Activated CD8-positive, alpha-beta T cell treated with anti-CD3 and anti-CD28 coated beads for 36 hours (primary cell): Measurements from ENCODE around the gene SLC6A19. TPM values are rescaled to one million over a fixed set of nuclear protein-coding genes. Genes with fewer than 3 reads are reported as not detected.

Experiments used
- ATAC-seq: fragments of 200-7000 bp; cut with Tn5 transposase; one replicate; pipeline ENCODE4 v1.10.0; 2021; ENCODE audit warnings: mild to moderate bottlenecking, moderate library complexity
- CTCF ChIA-PET: fragments of 350-600 bp; sonication (Branson Sonifier 250); formaldehyde crosslinking; loops from one replicate; lab custom pipeline; 2021; ENCODE audit warnings: antibody characterized with exemption; lab: Charles Lee
- POLR2A ChIA-PET: fragments of 350-600 bp; sonication (Branson Sonifier 250); formaldehyde crosslinking; loops from one replicate; lab custom pipeline; 2021; ENCODE audit warnings: antibody characterized with exemption; lab: Charles Lee
- DNase-seq: peaks from one replicate; pipeline ENCODE4 v3.0.0-alpha.2; 2020
- H3K27ac Mint-ChIP-seq: one replicate; pipeline ENCODE4 v1.8.0; 2021; ENCODE audit warnings: mild to moderate bottlenecking, mixed read lengths
- H3K27me3 Mint-ChIP-seq: one replicate; pipeline ENCODE4 v1.8.0; 2021; ENCODE audit warnings: mixed read lengths
- H3K36me3 Mint-ChIP-seq: one replicate; pipeline ENCODE4 v1.8.0; 2021; ENCODE audit warnings: low read depth, mixed read lengths
- H3K4me1 Mint-ChIP-seq: one replicate; pipeline ENCODE4 v1.8.0; 2021; ENCODE audit warnings: low read depth, mixed read lengths
- H3K4me3 Mint-ChIP-seq: one replicate; pipeline ENCODE4 v1.8.0; 2021; ENCODE audit warnings: mild to moderate bottlenecking, moderate library complexity, mixed read lengths
- H3K9me3 Mint-ChIP-seq: one replicate; pipeline ENCODE4 v1.8.0; 2021; ENCODE audit warnings: mixed read lengths
- CTCF ChIP-seq: fragments of 200-600 bp; IDR thresholded peaks from one replicate; pipeline ENCODE4 v1.8.0; 2022; ENCODE audit warnings: antibody characterized with exemption, mild to moderate bottlenecking
- intact Hi-C: fragments of 100-400 bp; cut with micrococcal nuclease; formaldehyde crosslinking; loops from one replicate; pipeline ENCODE4 v1.10.0; 2022
- total RNA-seq, 2 experiments: library from RNA; stranded (reverse); gene quantifications; one replicate each; pipeline ENCODE4 v1.2.3, GENCODE V29; 2021

SLC6A19 gene
- total RNA-seq, 2 experiments from 2014 or later, result not detected

GRCh38 chr5:1192971-1193590 is 8.3 kb upstream of the SLC6A19 start:
- POLR2A ChIA-PET, result no interaction called here
- intact Hi-C loops, result no loop called here

DNA sequence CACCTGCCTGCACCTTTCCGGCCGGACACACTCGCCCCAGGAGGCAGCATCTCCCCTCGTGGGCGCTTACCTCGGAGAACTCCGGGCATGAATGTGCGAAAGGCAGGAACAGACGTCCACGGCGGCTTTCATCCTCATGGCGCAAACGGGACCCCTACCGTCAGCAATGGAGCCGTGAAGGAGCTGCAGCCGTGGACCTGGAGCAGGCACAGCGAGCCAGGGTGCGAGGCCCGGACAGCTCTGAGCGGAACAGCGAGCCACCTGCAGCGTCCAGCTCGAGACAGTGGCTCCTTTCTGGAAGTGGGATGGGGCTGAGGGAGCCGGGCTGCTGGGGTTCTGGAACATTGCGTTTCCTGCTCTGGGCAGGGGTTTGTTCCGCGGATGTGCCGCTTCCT is 7.8 kb upstream of the SLC6A19 start:
- ChIA-PET CTCF (no interaction called here), POLR2A (no interaction called here)
- no peak for ATAC-seq
- Mint-ChIP-seq H3K27ac (no peak overlapping the region), H3K36me3 (no peaks in the 10 kb centered on the region), H3K9me3 (no peaks in the 10 kb centered on the region), H3K4me1 (no peaks in the 10 kb centered on the region), H3K27me3 (peaks cover 19% of the 10 kb centered on the region), H3K4me3 (no peak overlapping the region)
- no peak for DNase-seq
- intact Hi-C loops, result no loop called here
- TF ChIP-seq CTCF, result no peak

More at GRCh38 chr5:1192971-1193590, 8.3 kb upstream of the SLC6A19 start:
- no peaks in the 10 kb centered on the region for H3K9me3 Mint-ChIP-seq
- ATAC-seq (no peak), DNase-seq (no peak)
- CTCF ChIA-PET, result no interaction called here
- no peaks in the 10 kb centered on the region for H3K36me3 Mint-ChIP-seq
- TF ChIP-seq CTCF, result no peak
- no peaks in the 10 kb centered on the region for H3K4me1 Mint-ChIP-seq
- H3K27me3 Mint-ChIP-seq, result peaks cover 22% of the 10 kb centered on the region
- H3K4me3 Mint-ChIP-seq, result no peak overlapping the region
- no peak overlapping the region for H3K27ac Mint-ChIP-seq

GRCh38 chr5:1194378-1194777 is 7.0 kb upstream of the SLC6A19 start:
- no peak overlapping the region for H3K4me3 Mint-ChIP-seq
- ATAC-seq (no peak), DNase-seq (no peak)
- H3K9me3 Mint-ChIP-seq, result no peaks in the 10 kb centered on the region
- CTCF ChIA-PET, result no interaction called here
- H3K4me1 Mint-ChIP-seq, result no peaks in the 10 kb centered on the region
- H3K27ac Mint-ChIP-seq, result no peak overlapping the region
- no peak for TF ChIP-seq CTCF
- H3K27me3 Mint-ChIP-seq, result peaks cover 14% of the 10 kb centered on the region
- POLR2A ChIA-PET, result no interaction called here
- intact Hi-C loops, result no loop called here
- no peaks in the 10 kb centered on the region for H3K36me3 Mint-ChIP-seq

DNA sequence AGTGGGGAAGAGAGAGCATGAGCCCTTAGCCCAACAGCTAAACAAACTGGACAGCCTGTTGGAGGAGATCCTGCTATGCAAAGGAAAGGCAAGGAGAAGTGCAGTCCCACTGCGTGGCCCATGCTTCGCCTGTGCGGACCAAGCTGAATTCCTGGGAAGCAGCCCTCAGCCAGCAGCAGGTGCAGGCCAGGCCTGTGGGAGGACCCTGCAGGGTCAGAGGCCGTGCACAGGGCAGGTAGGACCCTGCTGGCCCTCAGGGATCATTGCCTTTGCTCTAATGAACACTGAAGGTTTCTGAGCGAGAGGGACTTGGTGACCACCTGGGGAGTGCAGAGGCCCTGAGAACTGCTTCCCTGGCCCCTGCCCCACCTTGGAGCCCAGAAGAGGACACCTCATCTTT is 6.0 kb upstream of the SLC6A19 start:
- no peaks in the 10 kb centered on the region for H3K4me1 Mint-ChIP-seq
- intact Hi-C loops, result no loop called here
- ATAC-seq, result no peak
- peaks cover 9% of the 10 kb centered on the region for H3K27me3 Mint-ChIP-seq
- H3K27ac Mint-ChIP-seq, result no peak overlapping the region
- DNase-seq, result no peak
- H3K9me3 Mint-ChIP-seq, result no peaks in the 10 kb centered on the region
- POLR2A ChIA-PET, result no interaction called here
- CTCF ChIA-PET, result no interaction called here
- TF ChIP-seq CTCF, result no peak
- no peak overlapping the region for H3K4me3 Mint-ChIP-seq
- H3K36me3 Mint-ChIP-seq, result no peaks in the 10 kb centered on the region

- POLR2A ChIA-PET, result no interaction called here
- no peak overlapping the region for H3K27ac Mint-ChIP-seq
- ATAC-seq, result no peak
- DNase-seq, result no peak
- H3K36me3 Mint-ChIP-seq, result no peaks in the 10 kb centered on the region
- H3K4me3 Mint-ChIP-seq, result no peak overlapping the region
- H3K27me3 Mint-ChIP-seq, result peaks cover 5% of the 10 kb centered on the region
- TF ChIP-seq CTCF, result no peak
- no peaks in the 10 kb centered on the region for H3K9me3 Mint-ChIP-seq
- CTCF ChIA-PET, result no interaction called here
- intact Hi-C loops, result no loop called here
- no peaks in the 10 kb centered on the region for H3K4me1 Mint-ChIP-seq
These were observed 5.5 kb upstream of the SLC6A19 start for GRCh38 chr5:1195916-1196315.
